Daoy (cell line): ENCODE measurements around the gene TNNT2. TPM values are rescaled to one million over a fixed set of nuclear protein-coding genes. Genes with fewer than 3 reads are reported as not detected.

Experiments
- DNase-seq: peaks from one replicate; pipeline ENCODE4 v3.0.0-alpha.2; 2015; ENCODE audit warnings: low read depth
- total RNA-seq: library from RNA; depleted of rRNA; stranded (reverse); fragments of >200 nt; shearing (Covaris generic); gene quantifications from 2 replicates; pipeline ENCODE4 v1.2.3, GENCODE V29; 2014; rRNA removed

Gene TNNT2
- total RNA-seq, 1 experiment from 2014 or later: not detected

DNA sequence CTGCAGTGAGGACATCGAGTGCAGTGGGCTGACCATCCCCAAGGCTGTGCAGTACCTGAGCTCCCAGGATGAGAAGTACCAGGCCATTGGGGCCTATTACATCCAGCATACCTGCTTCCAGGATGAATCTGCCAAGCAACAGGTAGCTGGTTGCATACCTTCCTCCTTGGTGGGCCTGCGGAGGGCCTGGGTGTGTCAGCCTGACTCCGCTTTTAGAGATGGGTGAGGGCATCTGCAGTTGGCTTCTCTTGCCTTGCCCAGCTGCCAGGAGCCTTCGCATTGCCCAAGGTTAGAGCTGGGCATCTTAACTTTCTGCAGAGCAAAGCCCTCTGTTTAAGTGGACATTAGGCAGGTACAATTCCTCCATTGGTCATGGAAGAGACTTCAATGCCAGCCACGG, 60.9 kb downstream of the TNNT2 start:
- DNase-seq: no peak

- DNase-seq: no peak
Measured at GRCh38 chr1:201313086-201313485, 64.4 kb downstream of the TNNT2 start.

DNA sequence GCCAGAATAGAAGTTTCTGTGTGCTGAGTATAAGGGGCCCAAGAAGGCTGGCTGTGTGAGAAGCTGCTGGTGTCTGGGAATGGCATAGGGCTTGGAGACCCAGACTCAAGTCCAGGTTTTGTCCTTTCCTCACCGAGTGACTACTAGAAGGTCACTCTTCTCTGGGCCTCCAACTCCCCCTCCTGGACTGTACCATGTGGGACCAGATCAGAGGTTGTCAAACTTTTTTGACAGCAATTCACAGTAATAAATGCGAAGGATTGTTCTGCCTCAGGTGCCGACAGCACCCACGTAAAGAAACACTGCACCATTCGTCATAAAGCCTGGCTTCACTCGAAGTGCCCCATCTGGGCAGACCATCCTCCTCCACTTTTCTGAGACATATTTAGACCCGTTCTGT, 65.2 kb downstream of the TNNT2 start:
- no peak for DNase-seq

DNA sequence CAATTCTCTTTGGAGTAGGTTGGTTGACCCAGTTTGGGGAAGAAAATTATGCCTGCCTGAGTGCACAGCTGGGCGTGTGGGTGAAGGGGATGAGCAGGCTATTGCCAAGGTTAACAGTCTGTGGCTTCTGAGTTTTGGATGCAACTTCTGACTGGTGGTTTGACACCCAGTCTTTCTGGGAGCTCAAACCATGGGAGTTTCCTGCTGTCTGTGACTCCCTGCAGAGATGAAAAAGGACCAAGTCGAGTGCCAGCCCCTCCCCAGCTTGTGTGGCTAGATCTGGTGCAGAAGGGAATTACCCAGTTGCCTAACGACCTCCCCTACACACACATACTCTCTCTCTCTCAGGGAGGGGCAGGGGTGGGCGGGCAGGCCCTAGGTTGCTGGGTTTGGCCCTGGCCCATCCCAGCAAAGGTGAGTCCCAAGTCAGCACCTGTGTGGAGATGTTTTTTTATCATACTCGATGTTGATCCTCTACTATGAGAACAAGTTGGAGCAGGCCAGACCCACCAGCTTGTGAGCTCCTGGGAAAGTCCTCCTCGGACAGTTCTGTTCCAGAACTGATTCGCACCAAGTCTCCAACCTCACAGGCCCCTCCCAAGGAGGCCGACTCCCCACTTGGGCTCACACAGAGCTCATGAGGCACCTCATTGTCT, 66.0 kb downstream of the TNNT2 start:
- DNase-seq: peak; percentile 81

GRCh38 chr1:201310986-201311355, 66.5 kb downstream of the TNNT2 start:
- DNase-seq: peak; percentile 88

DNA sequence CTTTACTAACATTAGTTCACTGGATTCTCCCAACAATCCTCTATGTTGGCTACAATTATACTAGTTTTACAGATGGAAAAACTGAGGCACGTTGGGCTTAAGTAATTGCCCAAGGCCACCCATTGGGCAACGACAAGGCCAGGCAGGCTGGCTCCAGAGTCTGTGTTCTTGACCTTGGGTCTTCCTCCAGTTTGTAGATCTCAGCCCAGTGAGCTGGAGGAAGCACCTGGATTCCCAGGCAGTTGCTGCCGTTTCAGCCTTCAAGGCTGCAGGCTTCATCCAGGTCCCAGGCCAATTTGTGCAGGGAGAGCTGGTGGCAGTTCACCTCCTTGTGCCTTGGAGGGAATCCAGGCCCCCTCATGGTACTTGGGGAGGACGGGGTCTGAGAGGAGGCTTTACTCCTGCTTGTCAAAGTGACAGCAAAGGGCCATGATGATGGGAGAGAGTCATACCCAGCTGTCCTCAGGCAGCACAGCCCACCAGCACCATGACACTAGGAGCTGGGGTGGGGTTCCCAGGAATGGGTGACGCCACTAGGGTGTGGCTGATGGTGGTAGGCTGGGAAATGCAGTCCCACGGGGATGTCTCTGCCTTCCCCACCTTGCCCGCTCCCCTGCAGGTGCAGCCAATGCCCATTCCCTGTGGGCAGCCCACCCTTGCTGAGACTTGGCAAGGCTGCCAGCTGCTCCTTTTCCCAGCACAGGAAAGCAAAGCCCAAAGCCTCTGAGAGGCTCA, 67.1 kb downstream of the TNNT2 start:
- no peak for DNase-seq

GRCh38 chr1:201309416-201309815, 68.1 kb downstream of the TNNT2 start:
- DNase-seq: peak; percentile 85

Other genes with a start within 250 kb of the TNNT2 start
- gene TMEM9, start 223.2 kb downstream of the TNNT2 start, total RNA-seq: 86.8 and 94.3 TPM in 2 replicates
- gene IGFN1, start 186.9 kb downstream of the TNNT2 start, total RNA-seq: 0.51 and 0.54 TPM in 2 replicates
- 0.18 and 0.34 TPM in 2 replicates for gene PKP1, start 94.2 kb downstream of the TNNT2 start, total RNA-seq
- gene LAD1, start 21.6 kb upstream of the TNNT2 start, total RNA-seq: 0.06 and 0.71 TPM in 2 replicates
- not detected in 2 replicates for gene TNNI1, start 44.0 kb upstream of the TNNT2 start, total RNA-seq
- gene PHLDA3, start 91.5 kb upstream of the TNNT2 start, total RNA-seq: 7.6 and 11.7 TPM in 2 replicates
- gene CSRP1, start 129.4 kb upstream of the TNNT2 start, total RNA-seq: 866 and 897 TPM in 2 replicates
- gene NAV1, start 161.4 kb upstream of the TNNT2 start, total RNA-seq: 39.2 and 51.8 TPM in 2 replicates